Fibroblast of skin of back (primary cell): ENCODE results near the gene PXDN.
"Not testable (repeated sequence)": the region's sequence is repeated elsewhere in the genome, so short reads cannot be mapped to it uniquely, and the experiment has no call there.

Source experiments
- DNase-seq: peaks from one replicate; pipeline ENCODE4 v3.0.0-alpha.2; 2013

Gene PXDN

DNA sequence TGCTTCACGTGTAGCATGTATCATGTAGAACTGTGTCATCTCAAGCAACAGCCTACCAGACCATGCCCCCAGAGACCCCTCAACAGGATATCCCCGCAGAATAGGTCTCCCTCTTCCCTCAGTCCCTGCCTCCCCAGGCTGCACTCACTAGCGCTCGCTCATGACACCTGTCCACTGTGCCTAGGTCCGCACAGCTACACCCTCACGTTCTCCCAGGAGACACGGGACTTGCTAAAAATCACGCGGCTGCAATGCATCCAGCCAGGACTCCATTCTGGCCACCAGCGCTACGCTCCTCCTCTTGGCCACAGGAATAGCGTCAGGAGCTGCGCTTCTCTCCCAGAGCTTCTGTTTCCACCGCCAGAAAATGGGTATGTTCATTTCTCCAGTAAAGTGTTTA, 2.5 kb downstream of the PXDN start:
- no peak for DNase-seq

GRCh38 chr2:1740716-1741589, 3.4 kb downstream of the PXDN start:
- DNase-seq: peak; percentile 69

DNA sequence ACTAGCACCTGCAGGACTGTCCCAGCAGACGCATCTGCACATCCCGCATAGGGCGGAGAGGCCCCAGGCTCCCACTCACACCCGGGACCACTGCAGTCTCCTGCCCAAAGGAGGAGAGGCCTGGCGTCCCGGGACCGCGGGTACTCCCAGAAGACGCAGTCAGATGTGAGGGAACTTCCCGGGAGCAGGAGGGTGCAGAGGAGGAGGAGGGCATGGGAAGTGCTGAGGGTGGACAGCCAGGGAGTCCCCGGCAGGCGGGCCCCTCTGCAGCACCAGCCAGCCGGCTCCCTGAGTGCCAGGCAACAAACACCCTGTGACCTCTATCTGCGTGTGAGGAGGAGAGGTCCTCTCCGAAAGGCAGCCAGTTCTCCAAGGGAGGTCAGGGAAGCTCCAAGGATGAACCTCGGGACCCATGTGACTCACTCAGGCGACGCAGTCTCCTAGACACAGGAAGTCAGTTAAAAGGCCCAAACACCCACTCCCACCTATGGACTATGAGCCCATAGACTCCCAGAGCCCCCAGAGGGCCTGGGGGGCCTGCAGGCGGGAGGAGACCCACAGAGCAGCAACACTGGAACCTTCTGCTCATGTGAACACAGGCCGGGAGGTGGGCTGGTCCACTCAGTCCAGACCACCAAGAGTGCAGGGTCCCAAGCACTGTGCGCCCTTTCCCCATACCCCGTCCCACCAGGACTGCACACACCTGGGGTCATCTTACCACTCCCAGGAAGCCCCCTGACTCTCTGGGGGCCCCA, 4.2 kb downstream of the PXDN start:
- peak; percentile 75 for DNase-seq

GRCh38 chr2:1739322-1739957, 4.9 kb downstream of the PXDN start:
- no peak for DNase-seq

DNA sequence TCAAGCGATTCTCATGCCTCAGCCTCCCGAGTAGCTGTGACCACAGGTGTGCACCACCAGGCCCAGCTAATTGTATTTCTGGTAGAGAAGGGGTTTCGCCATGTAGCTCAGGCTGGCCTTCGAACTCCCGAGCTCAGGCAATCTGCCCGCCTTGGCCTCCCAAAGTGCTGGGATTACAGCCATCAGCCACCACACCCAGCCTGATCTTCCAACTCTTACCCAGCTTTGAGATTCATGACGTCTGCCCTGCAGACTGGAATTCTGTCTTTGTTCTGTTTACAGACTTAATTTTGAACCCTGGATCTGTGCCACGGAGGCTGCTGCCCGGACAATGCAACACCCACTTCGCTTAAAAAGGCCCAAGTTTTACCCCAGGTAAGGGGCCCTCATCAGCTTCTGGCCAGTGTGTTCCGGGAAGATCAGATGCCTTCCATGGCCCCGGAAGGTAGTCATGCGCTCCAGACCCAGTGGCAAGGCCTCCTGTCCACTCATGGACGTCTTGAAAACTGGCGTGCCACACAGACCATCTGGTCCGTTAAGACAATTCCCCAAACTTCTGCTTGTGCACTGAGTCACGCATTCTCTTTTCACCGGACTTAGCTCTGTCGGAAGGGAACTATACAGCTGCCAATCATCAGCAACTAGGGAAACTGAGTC, 5.5 kb downstream of the PXDN start:
- DNase-seq: no peak

- DNase-seq: no peak
These were observed 6.2 kb downstream of the PXDN start for GRCh38 chr2:1738163-1738562.

- DNase-seq: peak; percentile 93
These were observed 7.3 kb downstream of the PXDN start for GRCh38 chr2:1736997-1737480.

DNA sequence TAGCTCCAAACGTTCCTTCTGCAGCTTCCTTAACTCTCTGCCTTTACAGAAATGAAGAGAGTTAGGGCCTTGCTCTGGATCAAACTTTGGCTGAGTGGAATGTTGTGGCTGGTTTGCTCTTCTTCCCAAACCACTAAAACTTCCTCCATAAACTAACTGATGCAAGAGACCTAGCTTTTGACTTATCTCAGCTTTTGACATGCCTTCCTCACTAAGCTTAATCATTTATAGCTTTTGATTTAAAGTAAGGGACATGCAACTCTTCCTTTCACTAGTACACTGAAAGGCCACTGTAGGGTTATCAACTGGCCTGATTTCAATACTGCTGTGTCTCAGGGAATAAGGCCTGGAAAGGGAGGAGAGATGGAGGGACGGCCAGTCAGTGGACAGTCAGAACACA, 8.3 kb downstream of the PXDN start:
- DNase-seq: peak; percentile 71

DNA sequence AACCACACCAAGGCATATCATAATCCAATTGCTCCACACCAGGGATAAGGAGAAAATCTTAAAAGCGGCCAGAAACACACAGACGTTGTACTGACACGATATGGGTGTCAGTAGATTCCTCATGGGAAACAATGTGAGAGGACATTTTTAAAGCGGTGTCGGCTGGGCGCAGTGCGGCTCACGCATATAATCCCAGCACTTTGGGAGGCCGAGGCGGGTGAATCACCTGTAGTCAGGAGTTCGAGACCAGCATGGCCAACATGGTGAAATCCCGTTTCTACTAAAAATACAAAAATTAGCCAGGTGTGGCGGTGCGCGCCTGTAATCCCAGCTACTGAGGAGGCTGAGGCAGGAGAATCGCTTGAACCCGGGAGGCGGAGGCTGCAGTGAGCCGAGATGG, 11.0 kb downstream of the PXDN start:
- not testable (repeated sequence) for DNase-seq

GRCh38 chr2:1731963-1732768, 12.1 kb downstream of the PXDN start:
- peak; percentile 93 for DNase-seq

DNA sequence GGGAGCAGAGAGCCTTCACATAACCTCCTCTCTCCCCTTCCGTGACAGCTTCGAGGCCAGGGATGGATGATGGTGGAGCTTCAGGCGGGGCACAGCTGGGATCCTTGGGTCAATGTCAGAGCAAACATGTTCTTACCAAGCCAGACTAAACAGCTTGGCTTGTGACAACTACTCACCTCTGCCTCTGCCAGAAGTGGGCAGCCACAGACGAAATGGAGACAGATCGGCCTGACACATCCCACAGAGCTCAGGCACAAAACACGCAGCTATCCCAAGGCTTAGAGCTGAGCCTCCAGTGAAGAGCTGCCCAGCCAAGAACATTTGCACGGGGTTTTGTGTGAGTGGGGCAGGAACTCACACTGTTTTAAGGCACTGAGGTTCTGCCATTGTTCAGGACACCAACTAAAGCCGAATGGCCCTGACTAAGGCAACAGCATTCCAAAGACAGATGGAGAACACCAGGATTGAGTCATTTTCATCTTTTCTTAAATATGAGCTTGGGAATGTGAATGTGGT, 12.8 kb downstream of the PXDN start:
- no peak for DNase-seq

DNA sequence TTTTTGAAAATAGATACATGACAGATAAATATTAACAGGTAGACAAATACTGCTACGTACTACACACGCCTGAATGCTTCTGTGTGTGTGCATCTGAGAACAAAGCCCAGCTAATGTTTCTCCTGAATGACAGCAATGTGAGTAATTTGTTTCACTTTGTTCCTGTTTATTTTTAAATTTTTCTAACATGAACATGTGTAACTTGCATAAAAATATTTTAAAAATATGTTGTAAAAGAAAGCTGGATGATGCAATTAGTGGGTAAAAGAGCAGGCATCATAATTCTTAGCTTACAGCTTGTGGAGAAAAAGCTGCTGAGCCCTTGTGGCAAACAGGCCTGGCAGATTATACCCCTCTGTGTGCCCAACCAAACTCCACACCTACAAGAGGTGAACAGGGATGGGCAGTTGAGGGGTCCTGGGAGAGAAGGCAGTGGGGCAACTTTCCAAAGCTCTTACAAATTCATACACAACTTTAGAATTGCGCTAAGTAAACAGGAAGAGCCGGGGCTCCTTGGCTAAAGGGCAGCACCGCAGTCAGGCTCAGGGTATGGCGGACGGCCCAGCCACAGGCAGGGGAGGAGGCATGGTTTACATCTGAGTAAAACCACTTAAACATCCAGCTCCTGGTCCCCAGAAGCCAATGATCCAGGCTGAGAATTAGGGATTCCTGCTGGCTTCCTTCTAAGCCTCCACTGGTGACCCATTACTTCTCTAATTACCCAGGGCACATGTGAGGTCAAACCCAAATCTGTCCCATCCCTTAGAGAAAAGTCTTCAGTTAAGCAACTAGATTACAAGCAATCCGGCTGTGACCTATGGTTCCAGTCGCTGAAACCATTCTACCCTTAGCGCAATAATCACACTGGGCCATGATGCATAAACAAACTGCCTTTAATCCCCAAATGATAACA, 14.0 kb downstream of the PXDN start:
- DNase-seq: peak; percentile 91

DNA sequence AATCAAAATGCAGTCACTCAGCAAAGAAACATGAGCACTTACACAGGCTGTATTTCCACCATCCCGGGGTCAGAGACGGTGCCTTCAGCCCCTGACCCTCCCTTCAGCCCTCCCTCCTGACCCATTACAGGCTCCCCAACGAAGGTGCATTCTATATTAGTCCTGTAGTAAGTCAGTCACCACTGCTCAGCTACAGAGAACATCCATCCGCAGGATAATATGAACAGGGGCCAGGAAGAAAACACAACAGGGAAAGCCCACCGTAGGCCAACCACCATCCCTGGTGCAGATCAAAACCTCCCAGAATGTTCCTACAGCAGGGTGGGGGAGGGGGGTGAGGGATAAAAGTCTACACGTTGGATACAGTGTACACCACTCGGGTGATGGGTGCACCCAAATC, 15.1 kb downstream of the PXDN start:
- no peak for DNase-seq

GRCh38 chr2:1728821-1729220, 15.5 kb downstream of the PXDN start:
- peak; percentile 59 for DNase-seq

DNA sequence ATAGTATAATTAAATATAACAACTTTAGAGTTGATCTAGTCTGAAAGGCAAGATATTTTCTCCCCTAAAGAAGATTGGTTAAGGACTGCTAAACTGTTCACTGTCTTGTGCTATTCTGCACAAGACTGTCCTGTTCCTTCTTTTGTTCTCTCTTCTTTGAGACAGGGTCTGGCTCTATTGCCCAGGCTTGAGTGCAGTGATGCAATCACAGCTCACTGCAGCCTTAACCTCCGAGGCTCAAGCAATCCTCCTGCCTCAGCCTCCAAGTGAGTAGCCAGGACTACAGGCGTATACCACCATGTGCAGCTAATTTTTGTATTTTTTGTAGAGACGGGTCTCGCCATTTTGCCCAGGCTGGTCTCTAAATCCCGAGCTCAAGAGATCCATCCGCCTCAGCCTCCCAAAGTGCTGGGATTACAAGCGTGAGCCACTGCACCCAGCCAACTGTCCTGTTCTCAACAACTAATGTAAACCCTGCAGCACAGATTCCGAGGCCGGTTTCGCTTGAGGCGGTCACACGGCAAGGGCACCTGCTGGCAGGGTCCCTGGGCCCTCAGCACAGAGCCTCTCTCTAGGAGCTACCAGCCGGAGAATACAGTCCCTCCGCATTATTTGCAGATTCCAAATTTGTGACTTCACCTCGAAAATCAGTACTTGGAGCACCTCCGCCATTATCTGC, 16.4 kb downstream of the PXDN start:
- no peak for DNase-seq

DNA sequence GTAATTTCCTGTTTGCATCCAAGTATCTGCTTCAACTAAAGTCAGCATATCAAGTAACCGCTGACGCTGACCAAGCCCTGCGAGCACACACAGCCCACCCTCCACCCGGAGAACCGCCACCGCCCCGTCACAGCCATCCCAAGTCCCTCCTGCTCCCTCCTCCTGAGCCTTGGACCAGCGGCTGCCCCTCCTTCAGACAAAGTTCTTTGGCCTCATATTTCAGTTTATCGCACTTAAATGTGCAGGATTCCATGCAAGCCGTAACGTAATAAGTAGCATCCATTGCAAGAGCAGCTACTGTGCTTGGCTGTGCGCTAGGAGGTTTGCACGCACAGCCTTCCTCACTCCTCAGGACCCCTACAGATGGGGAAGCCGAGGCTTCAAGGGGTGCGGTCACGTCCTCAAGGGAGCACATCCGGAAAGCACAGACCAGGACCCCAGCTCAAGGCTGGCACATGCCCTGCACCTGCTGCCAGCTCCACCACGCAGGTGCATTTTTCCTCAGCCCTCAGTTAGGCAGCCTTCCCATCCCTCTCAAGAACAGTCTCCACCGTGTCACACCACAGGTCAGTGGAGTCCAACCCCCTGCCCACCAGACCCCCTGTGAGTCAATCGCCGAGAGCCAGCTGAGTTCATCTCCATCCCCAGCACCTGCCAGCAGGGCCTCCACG, 17.1 kb downstream of the PXDN start:
- peak; percentile 34 for DNase-seq

DNA sequence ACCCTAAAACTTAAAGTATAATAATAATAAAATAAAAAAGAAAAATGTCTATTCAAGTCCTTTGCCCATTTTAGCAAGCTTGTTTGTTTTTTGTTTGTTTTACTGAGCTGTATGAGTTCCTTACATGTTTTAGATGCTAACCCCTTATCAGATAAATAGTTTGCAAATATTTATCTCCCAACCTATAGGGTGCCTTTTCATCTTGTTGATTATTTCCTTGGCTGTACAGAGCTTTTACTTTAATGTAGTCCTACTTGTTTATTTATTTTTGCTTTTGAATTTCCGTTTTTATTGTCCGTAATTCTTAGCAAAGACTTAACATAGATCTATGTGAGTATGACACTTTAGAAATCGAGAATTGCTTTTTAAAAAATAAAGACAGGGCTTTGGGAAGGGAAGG, 17.8 kb downstream of the PXDN start:
- DNase-seq: no peak

GRCh38 chr2:1724351-1724750, 20.0 kb downstream of the PXDN start:
- not testable (repeated sequence) for DNase-seq

- DNase-seq: peak; percentile 34
These were observed 20.8 kb downstream of the PXDN start for GRCh38 chr2:1723397-1724042.
